Activated CD8-positive, alpha-beta T cell treated with anti-CD3 and anti-CD28 coated beads for 36 hours (primary cell): ENCODE results near the gene CCDC92. TPM values are rescaled to one million over a fixed set of nuclear protein-coding genes. Genes with fewer than 3 reads are reported as not detected.

Experiments used
- ATAC-seq: fragments of 200-7000 bp; cut with Tn5 transposase; one replicate; pipeline ENCODE4 v1.10.0; 2021; ENCODE audit warnings: mild to moderate bottlenecking, moderate library complexity
- CTCF ChIA-PET: fragments of 350-600 bp; sonication (Branson Sonifier 250); formaldehyde crosslinking; loops from one replicate; lab custom pipeline; 2021; ENCODE audit warnings: antibody characterized with exemption; lab: Charles Lee
- POLR2A ChIA-PET: fragments of 350-600 bp; sonication (Branson Sonifier 250); formaldehyde crosslinking; loops from one replicate; lab custom pipeline; 2021; ENCODE audit warnings: antibody characterized with exemption; lab: Charles Lee
- DNase-seq: peaks from one replicate; pipeline ENCODE4 v3.0.0-alpha.2; 2020
- H3K27ac Mint-ChIP-seq: one replicate; pipeline ENCODE4 v1.8.0; 2021; ENCODE audit warnings: mild to moderate bottlenecking, mixed read lengths
- H3K27me3 Mint-ChIP-seq: one replicate; pipeline ENCODE4 v1.8.0; 2021; ENCODE audit warnings: mixed read lengths
- H3K36me3 Mint-ChIP-seq: one replicate; pipeline ENCODE4 v1.8.0; 2021; ENCODE audit warnings: low read depth, mixed read lengths
- H3K4me1 Mint-ChIP-seq: one replicate; pipeline ENCODE4 v1.8.0; 2021; ENCODE audit warnings: low read depth, mixed read lengths
- H3K4me3 Mint-ChIP-seq: one replicate; pipeline ENCODE4 v1.8.0; 2021; ENCODE audit warnings: mild to moderate bottlenecking, moderate library complexity, mixed read lengths
- H3K9me3 Mint-ChIP-seq: one replicate; pipeline ENCODE4 v1.8.0; 2021; ENCODE audit warnings: mixed read lengths
- CTCF ChIP-seq: fragments of 200-600 bp; IDR thresholded peaks from one replicate; pipeline ENCODE4 v1.8.0; 2022; ENCODE audit warnings: antibody characterized with exemption, mild to moderate bottlenecking
- intact Hi-C: fragments of 100-400 bp; cut with micrococcal nuclease; formaldehyde crosslinking; loops from one replicate; pipeline ENCODE4 v1.10.0; 2022
- total RNA-seq, 2 experiments: library from RNA; stranded (reverse); gene quantifications; one replicate each; pipeline ENCODE4 v1.2.3, GENCODE V29; 2021

The CCDC92 gene
- total RNA-seq, 2 experiments from 2014 or later: 4.0 to 6.2 TPM

GRCh38 chr12:123958462-123958861 lies 14.2 kb downstream of the CCDC92 start:
- Mint-ChIP-seq H3K9me3 (no peaks in the 10 kb centered on the region), H3K27me3 (no peaks in the 10 kb centered on the region), H3K4me1 (peaks cover 3% of the 10 kb centered on the region), H3K27ac (no peak overlapping the region), H3K4me3 (no peak overlapping the region), H3K36me3 (no peaks in the 10 kb centered on the region)
- intact Hi-C loops: no loop called here
- no peak for ATAC-seq
- POLR2A ChIA-PET: no interaction called here
- CTCF ChIA-PET: interaction anchor here (1.0 to 2.4 kb wide), 3 partner anchors 10 to 27 kb away, joined by 3 to 7 read pairs (median 3); no protein-coding TSS in a partner anchor
- TF ChIP-seq CTCF: no peak
- no peak for DNase-seq

- DNase-seq: no peak
- Mint-ChIP-seq H3K27me3 (no peaks in the 10 kb centered on the region), H3K36me3 (no peaks in the 10 kb centered on the region), H3K9me3 (no peaks in the 10 kb centered on the region), H3K27ac (no peak overlapping the region), H3K4me1 (no peaks in the 10 kb centered on the region), H3K4me3 (no peak overlapping the region)
- intact Hi-C loops: no loop called here
- TF ChIP-seq CTCF: no peak
- ChIA-PET CTCF (interaction anchor here (1.2 to 2.4 kb wide), 2 partner anchors 27 to 52 kb away, joined by 3 to 7 read pairs; no protein-coding TSS in a partner anchor), POLR2A (no interaction called here)
- no peak for ATAC-seq
Measured at GRCh38 chr12:123957196-123957595, 15.4 kb downstream of the CCDC92 start.

- no peak for DNase-seq
- POLR2A ChIA-PET: no interaction called here
- CTCF ChIA-PET: interaction anchor here (0.8 to 1.8 kb wide), 3 partner anchors 8 to 815 kb away, joined by 3 to 4 read pairs (median 4); no protein-coding TSS in a partner anchor
- Mint-ChIP-seq H3K4me3 (no peak overlapping the region), H3K27me3 (no peaks in the 10 kb centered on the region), H3K4me1 (no peaks in the 10 kb centered on the region), H3K27ac (no peak overlapping the region), H3K9me3 (no peaks in the 10 kb centered on the region), H3K36me3 (no peaks in the 10 kb centered on the region)
- TF ChIP-seq CTCF: no peak
- intact Hi-C loops: no loop called here
- no peak for ATAC-seq
Measured at GRCh38 chr12:123956249-123956648, 16.4 kb downstream of the CCDC92 start.

GRCh38 chr12:123954647-123955350 lies 17.8 kb downstream of the CCDC92 start:
- no peaks in the 10 kb centered on the region for H3K4me1 Mint-ChIP-seq
- no peak for TF ChIP-seq CTCF
- no peaks in the 10 kb centered on the region for H3K9me3 Mint-ChIP-seq
- no peak for ATAC-seq
- H3K27ac Mint-ChIP-seq: no peak overlapping the region
- no peak overlapping the region for H3K4me3 Mint-ChIP-seq
- ChIA-PET POLR2A (interaction anchor here (1.0 kb wide), 1 partner anchor 10 kb away, joined by 4 read pairs; no protein-coding TSS in a partner anchor), CTCF (interaction anchor here (1.8 kb wide), 1 partner anchor 11 kb away, joined by 4 read pairs; no protein-coding TSS in a partner anchor)
- no peak for DNase-seq
- no peaks in the 10 kb centered on the region for H3K27me3 Mint-ChIP-seq
- no peaks in the 10 kb centered on the region for H3K36me3 Mint-ChIP-seq
- intact Hi-C loops: no loop called here

GRCh38 chr12:123952037-123952436 lies 20.6 kb downstream of the CCDC92 start:
- H3K27ac Mint-ChIP-seq: no peak overlapping the region
- H3K9me3 Mint-ChIP-seq: no peaks in the 10 kb centered on the region
- ChIA-PET CTCF (interaction anchor here (1.3 kb wide), 1 partner anchor 13 kb away, joined by 3 read pairs; no protein-coding TSS in a partner anchor), POLR2A (no interaction called here)
- no peak overlapping the region for H3K4me3 Mint-ChIP-seq
- H3K4me1 Mint-ChIP-seq: no peaks in the 10 kb centered on the region
- ATAC-seq (no peak), DNase-seq (no peak)
- no peaks in the 10 kb centered on the region for H3K36me3 Mint-ChIP-seq
- TF ChIP-seq CTCF: no peak
- intact Hi-C loops: no loop called here
- no peaks in the 10 kb centered on the region for H3K27me3 Mint-ChIP-seq
